Keratinocyte (primary cell): Measurements from ENCODE around the gene ZFPM1. TPM values are rescaled to one million over a fixed set of nuclear protein-coding genes. Genes with fewer than 3 reads are reported as not detected.

Experiments
- DNase-seq: peaks from one replicate; pipeline ENCODE4 v3.0.0-alpha.2; 2011; ENCODE audit warnings: low read depth, missing footprints, low spot score
- FAIRE-seq: peaks from 2 replicates; lab custom pipeline; 2011; peaks lifted over from hg19 to GRCh38; lab: Jason Lieb, UNC
- H2AFZ ChIP-seq: 2 replicates; pipeline ENCODE4 v1.6.0; 2012; ENCODE audit warnings: low read length, control low read depth, inconsistent platforms; ENCODE audit not compliant: control insufficient read depth
- H3K27ac ChIP-seq: 2 replicates; pipeline ENCODE4 v1.5.1; 2011; ENCODE audit warnings: low read length; ENCODE audit not compliant: control insufficient read depth, insufficient read depth
- H3K27me3 ChIP-seq: 3 replicates; pipeline ENCODE4 v1.6.0; 2011; ENCODE audit warnings: low read length; ENCODE audit not compliant: control insufficient read depth, insufficient read depth; ENCODE audit errors: extremely low read depth
- H3K36me3 ChIP-seq, 2 experiments: 2 replicates in 1 of 2; 3 replicates in 1 of 2; pipeline ENCODE4 v1.5.1; 2011; ENCODE audit warnings: low read length in 2 of 2, mild to moderate bottlenecking in 1 of 2; ENCODE audit not compliant: control insufficient read depth in 2 of 2, insufficient read depth in 2 of 2; ENCODE audit errors: extremely low read depth in 1 of 2
- H3K4me1 ChIP-seq: 3 replicates; pipeline ENCODE4 v1.5.1; 2011; ENCODE audit warnings: low read length; ENCODE audit not compliant: control insufficient read depth, insufficient read depth; ENCODE audit errors: extremely low read depth
- H3K4me2 ChIP-seq: 3 replicates; pipeline ENCODE4 v1.6.0; 2011; ENCODE audit warnings: low read depth, low read length; ENCODE audit not compliant: control insufficient read depth, insufficient read depth; ENCODE audit errors: extremely low read depth
- H3K4me3 ChIP-seq, 3 experiments: fragments of 200-600 bp in 1 of 3; sonication (generic) in 1 of 3; 2 replicates in 2 of 3; 3 replicates in 1 of 3; pipeline ENCODE4 v1.5.1; 2011 to 2016; ENCODE audit warnings: low read length in 3 of 3, mild to moderate bottlenecking in 3 of 3, control low read depth in 2 of 3, inconsistent platforms in 1 of 3, low read depth in 1 of 3, mixed read lengths in 1 of 3, mixed run types in 1 of 3, moderate library complexity in 1 of 3; ENCODE audit not compliant: control insufficient read depth in 2 of 3, insufficient read depth in 2 of 3; ENCODE audit errors: extremely low read depth in 1 of 3
- H3K79me2 ChIP-seq: 2 replicates; pipeline ENCODE4 v1.6.0; 2012; ENCODE audit warnings: low read length; ENCODE audit not compliant: control insufficient read depth, insufficient read depth
- H3K9ac ChIP-seq: 3 replicates; pipeline ENCODE4 v1.6.0; 2011; ENCODE audit warnings: low read length; ENCODE audit not compliant: control insufficient read depth, insufficient read depth; ENCODE audit errors: extremely low read depth
- H3K9me1 ChIP-seq: 3 replicates; pipeline ENCODE4 v1.6.0; 2011; ENCODE audit warnings: low read length; ENCODE audit not compliant: control insufficient read depth, insufficient read depth; ENCODE audit errors: extremely low read depth
- H3K9me3 ChIP-seq: 2 replicates; pipeline ENCODE4 v1.5.1; 2012; ENCODE audit warnings: low read depth, low read length; ENCODE audit not compliant: control insufficient read depth
- H4K20me1 ChIP-seq: 3 replicates; pipeline ENCODE4 v1.6.0; 2011; ENCODE audit warnings: low read length; ENCODE audit not compliant: control insufficient read depth, insufficient read depth; ENCODE audit errors: extremely low read depth
- EZH2 ChIP-seq: IDR thresholded peaks from one replicate; pipeline ENCODE4 v1.6.1; 2012; ENCODE audit warnings: inconsistent platforms, mild to moderate bottlenecking, low read length, moderate library complexity
- dilution Hi-C: fragments of 300-500 bp; cut with MboI; formaldehyde crosslinking; loops from one replicate; pipeline ENCODE4 v1.7.0; 2020; ENCODE audit warnings: low sequenced_read_pairs; ENCODE audit not compliant: extremely low pct_ligation_motif_present
- polyA plus RNA-seq, 5 experiments: library from polyadenylated mRNA; depleted of rRNA in 3 of 5; stranded (reverse) in 3 of 5; stranded (forward) in 1 of 5; unstranded in 1 of 5; fragments of >200 nt; gene quantifications; 1 replicate in 1 of 5; 2 replicates in 3 of 5; 3 replicates in 1 of 5; pipeline versions ENCODE4 v1.2.1 to v1.2.3, GENCODE V29; 2011 to 2012; ENCODE audit warnings: missing spikeins in 2 of 5, low read depth in 1 of 5, low replicate concordance in 1 of 5
- TF ChIP-seq, protein P1 (sequence below), 3 experiments: IDR thresholded peaks in 1 of 3; conservative IDR thresholded peaks in 1 of 3; optimal IDR thresholded peaks in 1 of 3; 2 replicates in 2 of 3; 3 replicates in 1 of 3; pipeline versions ENCODE3 to v1.5.1; 2011; ENCODE audit warnings: low read length in 3 of 3, mild to moderate bottlenecking in 3 of 3, moderate library complexity in 2 of 3, control low read depth in 1 of 3, inconsistent platforms in 1 of 3; ENCODE audit not compliant: insufficient read depth in 2 of 3; ENCODE audit errors: extremely low read depth in 1 of 3

The ZFPM1 gene
- polyA plus RNA-seq, 1 donor (not counting 4 experiments of a cell fraction or from before 2014, with no cell fraction given), result 0.42 TPM

DNA sequence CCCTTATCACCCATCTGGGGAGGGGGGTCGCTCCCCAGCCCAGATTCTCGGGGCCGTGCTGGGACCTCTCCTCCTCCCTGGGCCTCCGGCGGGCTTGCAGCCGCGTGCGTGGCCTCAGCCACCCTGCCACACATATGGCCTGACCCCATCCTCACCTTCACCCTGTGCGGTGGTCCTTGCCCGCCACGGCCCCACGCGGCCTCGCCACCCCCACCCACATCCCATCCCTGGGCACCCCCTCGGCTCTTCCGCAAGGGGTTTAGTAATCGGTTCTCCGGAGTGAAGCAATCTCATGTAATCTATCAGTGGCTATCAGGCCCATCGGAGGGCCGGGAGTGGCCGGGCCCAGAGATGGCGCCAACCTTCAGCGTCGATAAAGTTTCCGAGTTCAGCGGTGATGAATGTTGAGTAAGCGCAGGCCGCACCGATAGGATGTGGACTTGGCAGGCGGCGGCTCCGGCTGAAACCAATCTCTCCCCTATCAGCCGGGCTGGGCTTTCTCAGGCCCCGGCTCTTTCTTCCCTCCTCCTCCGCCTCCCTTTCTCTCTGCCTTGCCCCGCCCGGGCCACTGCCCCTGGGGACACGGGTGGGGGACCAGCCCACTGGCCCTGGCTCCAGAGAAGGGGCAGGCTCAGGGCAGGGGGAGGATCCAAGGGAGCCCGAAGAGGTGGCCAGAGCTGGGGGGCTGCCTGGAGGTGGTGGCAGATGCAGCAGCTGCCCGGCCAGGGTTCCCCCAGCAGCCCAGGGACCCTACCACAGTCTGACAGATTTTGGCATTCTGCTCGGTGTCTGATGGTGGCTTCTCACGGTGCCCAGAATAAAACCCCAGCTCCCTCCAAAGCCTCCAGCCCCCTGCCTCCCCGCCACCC lies 20.8 kb downstream of the ZFPM1 start:
- no peak overlapping the region for H3K4me2 ChIP-seq
- no peaks in the 10 kb centered on the region for H3K27me3 ChIP-seq
- H3K9me1 ChIP-seq, result no peaks in the 10 kb centered on the region
- no peak overlapping the region for H3K4me3 ChIP-seq
- no peak for TF ChIP-seq EZH2
- TF ChIP-seq, protein P1, sequence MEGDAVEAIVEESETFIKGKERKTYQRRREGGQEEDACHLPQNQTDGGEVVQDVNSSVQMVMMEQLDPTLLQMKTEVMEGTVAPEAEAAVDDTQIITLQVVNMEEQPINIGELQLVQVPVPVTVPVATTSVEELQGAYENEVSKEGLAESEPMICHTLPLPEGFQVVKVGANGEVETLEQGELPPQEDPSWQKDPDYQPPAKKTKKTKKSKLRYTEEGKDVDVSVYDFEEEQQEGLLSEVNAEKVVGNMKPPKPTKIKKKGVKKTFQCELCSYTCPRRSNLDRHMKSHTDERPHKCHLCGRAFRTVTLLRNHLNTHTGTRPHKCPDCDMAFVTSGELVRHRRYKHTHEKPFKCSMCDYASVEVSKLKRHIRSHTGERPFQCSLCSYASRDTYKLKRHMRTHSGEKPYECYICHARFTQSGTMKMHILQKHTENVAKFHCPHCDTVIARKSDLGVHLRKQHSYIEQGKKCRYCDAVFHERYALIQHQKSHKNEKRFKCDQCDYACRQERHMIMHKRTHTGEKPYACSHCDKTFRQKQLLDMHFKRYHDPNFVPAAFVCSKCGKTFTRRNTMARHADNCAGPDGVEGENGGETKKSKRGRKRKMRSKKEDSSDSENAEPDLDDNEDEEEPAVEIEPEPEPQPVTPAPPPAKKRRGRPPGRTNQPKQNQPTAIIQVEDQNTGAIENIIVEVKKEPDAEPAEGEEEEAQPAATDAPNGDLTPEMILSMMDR (optimal IDR thresholded peaks at IDR 0.05 in 1 of 3, IDR thresholded peaks at IDR 0.05 in 1 of 3, conservative IDR thresholded peaks at IDR 0.05 in 1 of 3; ENCODE audit: extremely low read depth in 1 of 3, insufficient read depth in 2 of 3, low read length in 3 of 3), result no peak
- dilution Hi-C loops, result no loop called here
- no peak overlapping the region for H2AFZ ChIP-seq
- H3K79me2 ChIP-seq, result peaks cover 3% of the 10 kb centered on the region
- DNase-seq (no peak), FAIRE-seq (no peak)
- H4K20me1 ChIP-seq, result no peaks in the 10 kb centered on the region
- H3K36me3 ChIP-seq, result no peaks in the 10 kb centered on the region
- no peak overlapping the region for H3K27ac ChIP-seq
- H3K9me3 ChIP-seq, result no peaks in the 10 kb centered on the region
- no peak overlapping the region for H3K9ac ChIP-seq
- no peaks in the 10 kb centered on the region for H3K4me1 ChIP-seq

DNA sequence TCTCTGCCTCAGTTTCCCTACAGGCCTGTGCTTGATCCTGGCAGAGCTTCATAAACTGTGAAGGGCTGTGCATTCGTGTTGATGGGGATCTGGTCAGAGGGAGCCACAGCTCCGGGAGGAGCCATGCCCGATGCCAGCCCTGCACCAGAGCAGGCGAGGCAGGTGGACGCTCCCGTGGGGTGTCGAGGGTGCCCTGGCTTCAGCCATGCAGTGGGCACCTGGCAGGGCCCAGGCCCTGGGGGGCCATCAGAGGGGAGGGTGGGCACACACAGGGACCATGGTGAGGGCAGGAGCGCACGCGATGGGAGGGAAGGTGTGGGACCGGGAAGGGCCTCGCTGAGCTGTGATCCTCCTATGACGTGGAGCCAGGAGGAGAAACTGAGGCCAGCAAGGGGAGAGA lies 22.0 kb downstream of the ZFPM1 start:
- Histone ChIP-seq H3K9me3 (no peaks in the 10 kb centered on the region), H3K27ac (no peak overlapping the region), H3K4me2 (no peak overlapping the region), H3K27me3 (no peaks in the 10 kb centered on the region), H2AFZ (no peak overlapping the region), H3K36me3 (no peaks in the 10 kb centered on the region), H3K9ac (no peak overlapping the region), H3K79me2 (peaks cover 4% of the 10 kb centered on the region), H3K4me3 (no peak overlapping the region), H3K9me1 (no peaks in the 10 kb centered on the region), H3K4me1 (no peaks in the 10 kb centered on the region), H4K20me1 (no peaks in the 10 kb centered on the region)
- FAIRE-seq (no peak), DNase-seq (no peak)
- dilution Hi-C loops, result no loop called here
- TF ChIP-seq EZH2, result no peak
- TF ChIP-seq, protein P1 (optimal IDR thresholded peaks at IDR 0.05 in 1 of 3, IDR thresholded peaks at IDR 0.05 in 1 of 3, conservative IDR thresholded peaks at IDR 0.05 in 1 of 3; ENCODE audit: extremely low read depth in 1 of 3, insufficient read depth in 2 of 3, low read length in 3 of 3), result no peak
